K562 treated with DMSO at 1 percent for 48 hours (cell line): Measurements from ENCODE around the gene ZNF383. TPM values are rescaled to one million over a fixed set of nuclear protein-coding genes. Genes with fewer than 3 reads are reported as not detected.

Experiments
- total RNA-seq: library from RNA; unstranded; fragments of 300-600 nt; gene quantifications from 2 replicates; pipeline ENCODE4 v1.2.3, GENCODE V29; 2022; ENCODE audit warnings: low replicate concordance; ENCODE audit errors: extremely low read depth

ZNF383 gene
- not detected in 2 replicates for total RNA-seq

GRCh38 chr19:37217775-37218591 is at the start of gene ZNF383:
ZNF383 (plus strand) TSS chr19:37218214; CDS start chr19:37230454, 12,240 bp downstream.

GRCh38 chr19:37172368-37173366 is 45.3 kb upstream of the ZNF383 start, which contains the start of gene ZNF585A:
ZNF585A (minus strand) TSS chr19:37172695; CDS start chr19:37169910, 2,785 bp downstream.

Other genes with a start within 250 kb of the ZNF383 start
- not detected in 2 replicates for gene ZNF420, start 139.8 kb upstream of the ZNF383 start, total RNA-seq
- not detected in 2 replicates for gene ZNF585A, start 45.5 kb upstream of the ZNF383 start, total RNA-seq
- gene ZNF585B, start 7.7 kb upstream of the ZNF383 start, total RNA-seq, result not detected in 2 replicates
- gene ZNF527, start 152.9 kb downstream of the ZNF383 start, total RNA-seq, result not detected in 2 replicates
- gene ZNF569, start 249.2 kb downstream of the ZNF383 start, total RNA-seq, result not detected in 2 replicates